Measurements from ENCODE around the gene ARHGAP32.

Gene ARHGAP32

GRCh38 chr11:129192150-129192549 is at the start of gene ARHGAP32:
TSS of gene ARHGAP32 (minus strand) at chr11:129192325. CDS start at chr11:129192198, 127 bp downstream.
- DNase-seq (ENCODE audit: low read depth, low spot score): no peak

GRCh38 chr11:129239207-129239606 is 47.1 kb upstream of the ARHGAP32 start:
- no peak for DNase-seq (ENCODE audit: low read depth, low spot score)

GRCh38 chr11:129237880-129238638 is 45.9 kb upstream of the ARHGAP32 start:
- DNase-seq (ENCODE audit: low read depth, low spot score): no peak

GRCh38 chr11:129237456-129237855 is 45.3 kb upstream of the ARHGAP32 start:
- no peak for DNase-seq (ENCODE audit: low read depth, low spot score)

GRCh38 chr11:129236850-129237249 is 44.7 kb upstream of the ARHGAP32 start:
- no peak for DNase-seq (ENCODE audit: low read depth, low spot score)

GRCh38 chr11:129234978-129235377 is 42.9 kb upstream of the ARHGAP32 start:
- no peak for DNase-seq (ENCODE audit: low read depth, low spot score)

GRCh38 chr11:129230006-129230405 is 37.9 kb upstream of the ARHGAP32 start:
- DNase-seq (ENCODE audit: low read depth, low spot score): no peak

GRCh38 chr11:129226207-129226798 is 34.2 kb upstream of the ARHGAP32 start:
- DNase-seq (ENCODE audit: low read depth, low spot score): no peak

- no peak for DNase-seq (ENCODE audit: low read depth, low spot score)
Measured at GRCh38 chr11:129225190-129225589, 33.1 kb upstream of the ARHGAP32 start.

- DNase-seq (ENCODE audit: low read depth, low spot score): no peak
Measured at GRCh38 chr11:129224538-129224937, 32.4 kb upstream of the ARHGAP32 start.

- DNase-seq (ENCODE audit: low read depth, low spot score): no peak
Measured at GRCh38 chr11:129223701-129224149, 31.6 kb upstream of the ARHGAP32 start.

GRCh38 chr11:129223260-129223659 is 31.1 kb upstream of the ARHGAP32 start:
- no peak for DNase-seq (ENCODE audit: low read depth, low spot score)

GRCh38 chr11:129222158-129222557 is 30.0 kb upstream of the ARHGAP32 start:
- no peak for DNase-seq (ENCODE audit: low read depth, low spot score)

GRCh38 chr11:129215506-129216245 is 23.6 kb upstream of the ARHGAP32 start:
- no peak for DNase-seq (ENCODE audit: low read depth, low spot score)

- no peak for DNase-seq (ENCODE audit: low read depth, low spot score)
Measured at GRCh38 chr11:129214710-129215295, 22.7 kb upstream of the ARHGAP32 start.

- DNase-seq (ENCODE audit: low read depth, low spot score): no peak
Measured at GRCh38 chr11:129213261-129213660, 21.1 kb upstream of the ARHGAP32 start.

GRCh38 chr11:129211397-129211796 is 19.3 kb upstream of the ARHGAP32 start:
- DNase-seq (ENCODE audit: low read depth, low spot score): no peak

- no peak for DNase-seq (ENCODE audit: low read depth, low spot score)
Measured at GRCh38 chr11:129210831-129211181, 18.7 kb upstream of the ARHGAP32 start.

- DNase-seq (ENCODE audit: low read depth, low spot score): no peak
Measured at GRCh38 chr11:129209891-129210830, 18.0 kb upstream of the ARHGAP32 start.

- no peak for DNase-seq (ENCODE audit: low read depth, low spot score)
Measured at GRCh38 chr11:129208863-129209262, 16.7 kb upstream of the ARHGAP32 start.
